Colon (tissue), 2 donors: ENCODE data around the gene GSTO2.
"Not testable (repeated sequence)": the region's sequence is repeated elsewhere in the genome, so short reads cannot be mapped to it uniquely, and the experiment has no call there.

ENCODE experiments used
- FAIRE-seq: peaks from 2 replicates; lab custom pipeline; 2012; peaks lifted over from hg19 to GRCh38; lab: Jason Lieb, UNC
- donor health status: control.
- donor health status: control.

Gene GSTO2

DNA sequence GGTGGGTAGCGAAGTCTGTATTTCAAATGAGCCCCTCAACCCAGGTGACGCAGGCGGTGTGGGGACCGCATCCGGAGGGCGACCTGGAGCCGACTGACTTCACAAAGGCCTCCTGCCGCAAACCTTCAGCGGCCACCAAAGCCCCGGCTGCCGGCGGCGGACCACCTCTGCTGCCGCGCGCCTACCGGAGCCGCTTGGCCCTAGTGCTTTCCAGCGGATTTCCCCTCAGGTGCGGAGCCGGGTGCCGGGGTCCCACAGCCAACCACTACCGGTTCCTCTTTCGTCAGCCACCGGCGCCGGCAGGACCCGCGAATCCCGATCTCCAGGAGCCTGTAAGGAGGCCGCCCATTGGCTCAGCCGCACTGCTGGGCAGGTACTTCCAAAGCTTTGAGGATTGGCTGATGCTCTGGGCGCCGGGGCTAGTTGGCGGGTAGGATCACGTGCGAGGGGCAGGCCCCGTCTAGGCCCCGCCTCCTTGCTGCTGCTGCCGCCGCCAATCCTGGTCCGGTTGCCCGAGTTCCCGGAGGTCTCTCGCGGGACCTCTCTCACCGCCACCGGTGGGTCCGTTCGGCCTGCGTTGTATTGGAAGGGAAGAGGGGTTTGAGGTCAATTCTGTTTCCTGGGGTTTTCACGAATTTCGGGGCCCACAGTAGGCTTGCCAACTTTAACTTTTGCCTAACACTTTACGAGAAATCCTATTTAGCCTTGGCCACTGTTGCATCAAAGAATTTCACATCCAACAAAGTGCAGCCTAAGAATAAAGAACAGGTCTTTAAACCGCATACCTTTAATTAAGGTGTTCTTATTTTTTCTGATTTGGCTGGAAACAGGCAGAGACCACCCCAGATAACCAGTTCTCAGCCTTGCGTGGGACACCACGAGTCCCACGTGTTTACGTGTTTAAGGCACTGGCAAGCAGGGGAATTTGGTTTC is at the start of gene GSTO2:
GSTO2 (plus strand) TSS at position 472 of the 933 bp plus-strand sequence. CDS start 5,732 bp downstream, outside the sequence.
- peak; percentile 92 for FAIRE-seq

DNA sequence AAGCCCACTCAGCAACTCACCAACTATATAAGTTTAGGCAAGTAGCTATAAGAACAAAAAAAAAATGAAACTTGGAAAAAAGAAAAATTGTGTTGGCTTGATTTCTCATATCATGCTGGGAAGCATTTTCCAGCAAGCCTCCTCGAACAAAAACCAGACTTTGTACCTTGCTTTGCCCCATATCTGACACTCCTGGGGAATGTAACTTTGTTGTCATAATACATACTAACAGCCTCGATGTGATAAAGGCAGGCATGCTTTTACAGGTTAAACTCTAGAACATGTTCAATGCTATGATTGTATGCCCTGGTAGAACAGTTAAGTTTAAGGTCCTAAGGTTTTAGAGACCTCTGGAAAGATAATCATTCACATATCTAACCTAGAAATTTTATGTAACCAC is 48.5 kb upstream of the GSTO2 start:
- no peak for FAIRE-seq

- FAIRE-seq, result no peak
Observed at GRCh38 chr10:104223304-104223703, 45.7 kb upstream of the GSTO2 start.

DNA sequence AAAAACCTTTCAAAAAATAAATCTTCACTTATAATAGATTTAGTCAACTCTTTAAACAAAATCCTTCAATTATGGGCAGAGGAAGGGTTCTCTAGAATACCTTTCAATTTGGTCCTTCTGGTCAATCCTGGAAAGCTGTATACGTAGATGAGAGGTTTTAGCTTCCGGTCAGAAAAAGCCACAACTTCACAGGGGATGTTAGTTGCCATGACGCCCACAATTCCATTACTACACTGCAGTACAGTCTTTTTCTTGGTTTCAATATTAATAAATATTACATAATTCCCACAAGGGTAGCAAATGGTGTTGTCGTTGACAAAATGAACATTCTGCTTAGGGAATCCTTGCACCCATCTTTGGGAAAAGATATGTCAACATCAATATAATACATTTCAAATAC is 38.5 kb upstream of the GSTO2 start:
- FAIRE-seq, result no peak

DNA sequence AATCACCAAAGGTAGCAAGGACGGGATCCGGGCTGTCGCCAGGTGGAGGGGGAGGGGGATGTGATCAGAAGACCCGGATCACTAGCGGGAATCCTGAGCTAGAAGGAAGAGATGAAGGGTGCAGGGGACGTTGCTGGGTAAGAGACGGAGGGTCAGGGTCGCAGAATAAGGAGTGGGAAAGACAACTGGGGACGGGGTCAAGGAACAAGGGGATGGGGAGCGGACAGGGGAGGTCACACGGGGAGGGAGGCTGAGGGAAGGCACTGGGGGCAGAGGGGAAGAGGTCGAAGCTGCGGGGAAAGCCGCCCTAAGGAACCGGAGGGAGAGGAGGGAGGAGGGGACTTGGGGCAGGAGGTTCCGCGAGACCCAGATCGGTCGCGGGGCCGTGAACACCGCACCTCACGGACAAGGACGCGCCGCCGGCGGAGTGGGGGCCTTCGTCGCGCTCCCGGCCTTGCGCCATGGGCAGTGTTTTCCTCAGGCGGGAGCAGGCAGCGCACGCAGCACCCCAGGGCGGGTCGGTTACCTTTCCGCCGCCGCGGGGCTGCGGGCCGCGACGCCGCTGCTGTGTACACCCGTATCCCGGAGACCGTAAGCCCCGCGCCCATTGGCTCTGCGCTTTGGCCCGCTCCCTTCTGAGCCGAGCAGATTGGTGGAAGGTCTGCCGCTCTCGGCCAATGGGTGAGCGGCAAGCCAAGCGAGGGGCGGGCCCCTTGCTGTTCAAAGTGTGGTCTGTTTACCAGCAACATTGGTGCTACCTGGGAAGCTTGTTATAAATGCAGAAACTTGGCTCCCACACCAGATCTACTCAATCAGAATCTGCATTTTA is 37.0 kb upstream of the GSTO2 start, which contains the start of gene CFAP43:
CFAP43 (minus strand) TSS at position 581 of the 829 bp plus-strand sequence; CDS start at position 463, 118 bp downstream.
- FAIRE-seq, result peak; percentile 95

- FAIRE-seq, result no peak
Observed at GRCh38 chr10:104232613-104233102, 36.3 kb upstream of the GSTO2 start.

DNA sequence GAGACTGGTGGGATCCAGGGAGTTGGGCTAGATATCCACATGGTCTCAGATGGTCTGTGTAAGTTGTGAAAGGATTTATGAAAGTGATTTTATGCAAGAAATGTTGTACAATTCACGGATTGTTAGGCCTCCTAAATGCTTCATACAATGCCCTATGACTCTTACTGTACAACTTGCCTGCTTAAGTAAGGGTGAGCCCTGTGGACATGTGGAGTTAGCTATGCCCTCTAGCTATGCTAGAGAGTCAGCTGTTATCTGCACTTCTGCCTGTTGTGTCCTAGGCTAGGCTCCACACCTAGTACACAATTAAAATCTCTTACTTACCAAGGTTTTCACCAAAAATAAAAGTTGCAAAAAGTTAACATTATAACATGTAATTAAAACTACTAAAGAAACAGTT is 35.2 kb upstream of the GSTO2 start:
- FAIRE-seq, result no peak

DNA sequence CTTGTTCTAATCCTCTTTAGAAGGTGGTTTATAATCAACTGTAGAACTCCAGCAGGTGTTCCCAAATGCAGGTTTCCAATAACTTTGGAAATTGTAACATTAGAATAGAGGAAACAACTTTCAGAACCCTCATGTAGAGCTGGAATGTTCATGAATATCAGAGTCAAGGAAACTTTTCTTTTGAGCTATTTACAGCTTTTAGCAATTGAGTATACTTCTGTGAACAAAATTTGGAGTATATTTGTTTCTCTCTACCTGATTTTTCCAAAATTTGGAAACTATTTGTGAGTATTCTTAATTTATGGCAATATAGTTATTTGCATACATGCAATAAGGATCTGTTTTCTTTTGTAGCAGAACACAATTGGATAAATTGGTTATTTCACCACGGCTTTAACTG is 34.0 kb upstream of the GSTO2 start:
- no peak for FAIRE-seq

- FAIRE-seq, result no peak
Observed at GRCh38 chr10:104235801-104236200, 33.2 kb upstream of the GSTO2 start.

DNA sequence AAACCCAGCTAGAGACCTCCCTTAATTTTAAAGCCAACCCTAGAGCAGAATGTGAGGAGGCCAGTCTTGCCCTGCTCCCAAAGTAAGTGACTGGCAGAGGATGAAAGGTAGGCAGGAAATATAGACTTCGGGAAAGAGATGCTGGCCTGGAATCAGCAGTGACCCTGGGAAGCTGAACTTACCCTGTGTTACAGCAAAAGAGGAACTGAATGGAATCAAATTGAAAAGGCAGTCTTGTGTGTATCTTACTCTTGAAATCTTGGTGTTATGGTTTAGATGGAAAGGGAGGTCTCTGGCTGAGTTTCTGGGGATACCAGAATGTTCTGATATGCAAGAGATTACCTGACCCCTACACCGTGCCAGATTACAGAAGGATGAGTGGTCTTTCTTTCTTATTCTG is 28.9 kb upstream of the GSTO2 start:
- no peak for FAIRE-seq

DNA sequence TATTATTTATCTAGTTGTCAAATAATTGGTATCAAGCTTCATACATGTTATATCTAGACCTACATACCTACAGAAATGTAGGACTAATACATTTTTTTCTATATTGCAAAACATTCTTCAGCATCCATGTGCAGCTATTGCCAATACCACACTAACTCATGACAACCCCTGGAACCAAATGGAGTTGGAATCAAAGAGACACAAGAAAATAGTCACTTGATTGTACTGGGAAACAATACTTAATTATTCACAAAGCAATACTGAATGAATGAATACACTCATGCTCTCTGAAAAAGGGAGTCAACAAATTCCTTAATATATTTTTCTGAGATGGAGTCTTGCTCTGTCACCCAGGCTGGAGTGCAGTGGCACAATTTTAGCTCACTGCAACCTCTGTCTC is 26.4 kb upstream of the GSTO2 start:
- no peak for FAIRE-seq

GRCh38 chr10:104243009-104243408 is 26.0 kb upstream of the GSTO2 start:
- FAIRE-seq, result not testable (repeated sequence)

GRCh38 chr10:104243512-104243911 is 25.5 kb upstream of the GSTO2 start:
- no peak for FAIRE-seq

- no peak for FAIRE-seq
Observed at GRCh38 chr10:104245066-104245632, 23.8 kb upstream of the GSTO2 start.

GRCh38 chr10:104246976-104247375 is 22.0 kb upstream of the GSTO2 start:
- FAIRE-seq, result no peak

DNA sequence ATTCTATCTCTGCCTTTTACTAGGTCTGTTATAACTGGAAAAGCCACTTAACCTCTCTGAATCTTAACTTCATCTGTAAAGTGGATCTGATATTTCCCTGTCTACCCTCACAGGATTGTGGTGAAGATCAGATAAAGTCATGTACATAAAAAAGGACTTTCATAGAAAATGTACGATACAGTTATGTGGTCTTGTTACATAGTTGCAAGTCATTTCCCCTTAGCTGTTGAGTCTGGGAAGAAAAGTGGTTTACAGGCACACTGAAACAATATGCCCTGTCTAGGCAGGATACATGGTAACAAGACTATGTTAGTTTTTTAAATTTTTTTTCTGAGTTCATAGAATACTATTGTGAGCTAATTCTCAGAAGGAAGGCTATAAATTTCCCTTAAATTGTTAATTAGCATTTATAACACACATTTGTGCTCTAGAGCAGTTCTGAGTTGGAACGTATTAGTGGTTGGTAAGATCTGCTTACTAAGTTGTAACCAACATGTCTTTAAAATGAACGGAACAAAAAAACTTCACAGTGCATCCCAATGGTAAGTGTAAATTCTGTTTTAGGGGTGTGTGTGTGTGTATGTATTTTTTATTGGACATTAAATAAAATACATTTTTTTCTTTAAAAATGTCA is 21.4 kb upstream of the GSTO2 start:
- no peak for FAIRE-seq

GRCh38 chr10:104248931-104249330 is 20.1 kb upstream of the GSTO2 start:
- FAIRE-seq, result not testable (repeated sequence)

GRCh38 chr10:104250371-104250770 is 18.6 kb upstream of the GSTO2 start:
- FAIRE-seq, result no peak

DNA sequence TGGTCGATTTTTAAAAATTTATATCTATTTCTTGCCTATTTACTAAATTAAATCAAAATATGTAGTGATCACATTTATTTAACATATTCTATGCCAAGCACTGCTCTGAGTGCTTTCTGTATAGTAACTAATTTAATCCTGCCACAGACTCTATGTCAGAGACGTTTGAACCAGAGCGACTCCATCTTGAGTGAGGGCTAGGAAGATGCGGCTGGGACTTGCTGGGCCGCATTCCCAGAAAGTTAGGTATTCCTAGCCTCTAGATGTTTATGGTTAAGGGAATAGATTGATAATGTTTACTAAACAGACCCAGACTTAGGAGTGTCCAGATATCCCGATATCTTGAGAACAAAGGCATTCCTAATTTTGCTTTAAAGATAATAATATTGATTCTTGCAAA is 17.5 kb upstream of the GSTO2 start:
- FAIRE-seq, result no peak

DNA sequence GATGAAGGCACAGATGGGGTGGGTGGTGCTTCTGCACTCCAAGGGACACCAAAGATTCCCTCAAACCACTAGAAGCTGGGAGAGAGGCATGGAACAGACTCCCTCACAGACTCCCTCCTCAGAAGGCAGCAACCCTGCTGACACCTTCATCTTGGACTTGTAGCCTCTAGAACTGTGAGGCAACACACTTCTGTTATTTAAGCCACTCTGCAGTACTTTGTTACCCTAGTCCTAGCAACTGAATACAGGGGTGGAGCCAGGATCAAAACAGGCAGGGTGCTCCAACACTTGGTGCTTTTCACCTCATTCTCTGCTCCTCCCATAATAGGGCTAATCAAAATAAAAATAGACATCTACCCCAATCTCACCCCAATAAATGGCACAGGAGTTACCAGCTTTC is 16.6 kb upstream of the GSTO2 start:
- FAIRE-seq, result no peak

GRCh38 chr10:104253106-104253505 is 15.9 kb upstream of the GSTO2 start:
- FAIRE-seq, result no peak
